Stimulated activated CD4-positive, alpha-beta T cell treated with anti-CD3 and anti-CD28 coated beads, Interleukin-1b, Interleukin-23, amount 100 ng/mL, for 24 hours (primary cell): ENCODE data around the gene HSP90AB1.

Source experiments
- DNase-seq, 4 experiments: peaks; one replicate each; pipeline ENCODE4 v3.0.0-alpha.2; 2020; ENCODE audit warnings: low read depth in 4 of 4, low spot score in 1 of 4

HSP90AB1 gene

GRCh38 chr6:44246663-44247337, at the start of gene HSP90AB1:
TSS of gene HSP90AB1 (plus strand) at chr6:44247101. CDS start at chr6:44248630, 1,529 bp downstream.
- peak; percentile 85 to 95 (median 90) for DNase-seq

DNA sequence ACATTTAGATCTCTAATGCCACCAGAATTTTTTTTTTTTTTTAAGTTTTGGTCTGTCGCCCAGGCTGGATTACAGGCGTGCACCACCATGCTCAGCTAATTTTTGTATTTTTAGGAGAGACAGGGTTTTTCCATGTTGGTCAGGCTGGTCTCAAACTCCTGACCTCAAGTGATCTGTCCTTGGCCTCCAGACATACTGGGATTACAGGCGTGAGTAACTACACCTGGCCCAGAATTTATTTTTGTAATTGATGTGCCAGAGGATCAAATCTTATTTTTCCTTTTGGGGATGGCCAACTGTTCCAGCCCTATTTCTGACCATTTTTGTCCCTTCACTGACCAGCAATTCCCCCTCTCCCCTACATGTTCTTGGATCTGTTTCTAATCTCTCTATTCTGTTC, 48.2 kb upstream of the HSP90AB1 start:
- DNase-seq, result no peak

DNA sequence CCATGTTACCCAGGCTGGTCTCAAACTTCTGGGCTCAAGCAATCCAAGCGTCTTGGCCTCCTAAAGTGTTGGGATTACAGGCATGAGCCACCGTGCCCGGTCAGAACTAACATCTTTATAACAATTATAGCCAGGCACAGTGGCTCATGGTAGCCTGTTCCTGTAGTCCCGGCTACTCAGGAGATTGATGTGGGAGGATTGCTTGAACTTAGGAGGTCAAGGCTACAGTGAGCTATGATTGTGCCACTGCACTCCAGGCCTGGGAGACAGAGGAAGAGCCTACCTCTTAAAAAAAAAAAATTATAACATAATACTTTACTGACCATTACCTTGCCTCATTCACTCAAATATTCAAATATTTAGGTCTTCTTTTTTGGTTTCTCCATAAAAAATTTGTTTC, 47.0 kb upstream of the HSP90AB1 start:
- no peak for DNase-seq

GRCh38 chr6:44201200-44201599, 45.7 kb upstream of the HSP90AB1 start:
- no peak for DNase-seq

GRCh38 chr6:44201638-44202303, 45.1 kb upstream of the HSP90AB1 start:
- no peak for DNase-seq

- DNase-seq, result no peak
Measured at GRCh38 chr6:44202332-44202971, 44.4 kb upstream of the HSP90AB1 start.

DNA sequence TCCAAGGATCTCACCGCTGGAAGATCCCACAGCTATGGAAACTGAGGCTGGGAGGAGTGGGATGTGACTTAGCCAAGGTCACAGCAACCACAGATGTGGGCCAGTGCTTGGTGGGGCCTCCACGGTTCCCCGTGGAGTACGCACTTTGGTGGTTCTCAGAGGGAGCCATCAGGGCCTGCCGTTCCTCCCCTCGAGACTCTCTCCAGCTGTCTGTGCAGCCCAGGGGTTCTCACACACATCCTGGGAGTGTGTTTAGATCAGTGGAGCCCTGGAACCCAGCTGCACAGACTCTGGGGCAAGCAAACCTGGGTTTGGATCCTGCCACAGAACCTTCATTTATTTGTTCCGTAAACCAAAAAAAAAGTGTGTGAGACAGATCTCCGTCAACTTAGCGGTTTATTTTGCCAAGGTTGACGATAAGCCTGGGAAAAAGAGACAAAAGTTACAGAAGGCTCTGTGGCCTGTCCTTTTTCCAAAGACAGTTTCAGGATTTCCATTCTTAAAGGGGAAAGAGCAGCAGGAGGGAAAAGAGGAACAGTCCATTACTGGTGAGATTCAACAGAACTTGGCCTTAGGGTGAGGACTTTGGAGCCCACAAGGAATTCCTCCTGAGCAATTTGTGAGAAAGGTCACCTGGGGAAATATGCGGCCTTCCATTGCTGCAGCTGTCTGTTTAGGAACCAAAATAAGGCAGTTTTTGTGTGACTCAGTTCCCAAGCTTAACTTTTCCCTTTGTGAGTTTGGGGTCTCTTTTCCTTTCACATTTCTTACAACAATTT, 43.7 kb upstream of the HSP90AB1 start:
- DNase-seq, result no peak

DNA sequence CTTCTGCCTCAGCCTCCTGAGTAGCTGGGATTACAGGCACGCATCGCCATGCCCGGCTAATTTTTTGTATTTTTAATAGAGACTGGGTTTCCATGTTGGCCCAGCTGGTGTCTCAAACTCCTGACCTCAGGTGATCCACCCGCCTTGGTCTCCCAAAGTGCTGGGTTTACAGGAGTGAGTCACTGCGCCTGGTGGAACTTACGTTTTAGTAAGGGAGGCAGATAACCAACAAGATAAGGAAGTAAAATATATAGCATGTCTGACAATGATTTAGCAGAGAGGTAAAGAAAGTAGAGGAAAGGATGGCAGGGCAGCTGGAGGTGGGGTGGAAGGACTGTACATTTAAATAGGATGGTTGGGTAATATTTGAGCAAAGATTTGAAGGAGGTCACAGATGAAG, 42.9 kb upstream of the HSP90AB1 start:
- no peak for DNase-seq

DNA sequence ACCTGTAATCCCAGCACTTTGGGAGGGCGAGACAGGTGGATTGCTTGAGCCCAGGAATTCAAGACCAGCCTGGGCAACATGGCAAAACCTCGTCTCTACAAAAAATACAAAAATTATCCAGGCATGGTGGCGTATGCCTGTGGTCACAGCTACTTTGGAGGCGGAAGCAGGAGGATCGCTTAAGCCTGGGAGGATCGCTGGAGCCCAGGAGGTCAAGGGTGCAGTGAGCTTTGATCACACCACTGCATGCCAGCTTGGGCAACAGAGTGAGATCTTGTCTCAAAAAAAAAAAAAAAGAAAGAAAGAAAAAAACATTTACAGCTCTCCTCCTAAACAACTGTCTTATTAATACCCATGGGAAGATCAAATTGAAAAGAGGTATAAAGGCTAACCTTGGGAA, 38.9 kb upstream of the HSP90AB1 start:
- no peak for DNase-seq

DNA sequence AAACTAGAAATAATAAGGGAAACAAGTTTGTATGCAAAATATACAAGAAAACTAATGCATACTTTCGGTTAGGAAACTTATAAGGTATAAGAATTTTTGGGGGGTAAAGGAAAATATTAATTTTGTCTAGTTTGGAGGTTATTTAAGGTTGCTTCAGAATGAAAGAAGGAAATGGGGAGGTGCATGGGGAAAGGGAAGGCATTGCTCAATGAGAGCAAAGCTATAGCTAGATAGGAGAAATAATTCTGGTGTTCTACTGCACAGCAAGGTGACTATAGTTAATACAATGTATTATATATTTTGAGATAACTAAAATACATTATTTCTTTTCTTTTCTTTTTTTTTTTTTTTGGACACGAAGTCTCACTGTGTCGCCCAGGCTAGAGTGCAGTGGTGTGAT, 35.6 kb upstream of the HSP90AB1 start:
- no peak for DNase-seq

- no peak for DNase-seq
Measured at GRCh38 chr6:44214307-44214706, 32.6 kb upstream of the HSP90AB1 start.

DNA sequence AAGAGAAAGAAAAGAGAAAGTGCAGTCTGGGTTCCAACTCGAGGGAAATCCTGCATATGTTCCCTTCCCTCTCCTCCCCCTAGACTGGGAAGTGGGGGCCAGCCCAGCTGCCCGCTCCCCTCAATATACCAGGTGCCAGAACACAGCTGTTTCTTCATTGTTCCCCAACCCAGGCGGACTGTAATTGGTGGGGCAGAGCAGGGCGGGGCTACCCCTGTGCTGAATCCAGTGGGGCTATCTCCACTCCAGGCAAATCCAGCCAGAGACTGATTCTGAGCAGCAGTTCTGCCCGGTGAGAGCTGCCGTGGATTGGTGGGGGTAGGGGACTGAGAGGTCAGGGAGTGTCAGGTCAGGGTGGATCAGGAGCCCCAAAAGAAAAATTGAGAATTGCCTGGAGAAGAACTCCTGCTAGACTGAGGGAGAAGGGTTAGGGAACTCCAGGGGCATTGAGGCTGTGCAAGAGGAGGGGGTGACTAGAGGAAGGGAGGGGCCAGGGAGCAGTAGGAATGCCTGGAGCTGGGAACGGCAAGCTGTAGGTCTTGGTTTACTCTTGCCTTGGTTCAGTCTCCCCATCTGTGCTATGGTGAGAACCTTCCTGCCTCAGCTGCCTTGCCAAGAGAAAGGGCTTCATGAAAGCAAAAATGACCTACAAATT, 30.1 kb upstream of the HSP90AB1 start, which contains the start of gene MYMX:
TSS of gene MYMX (plus strand) at position 250 of the 655 bp plus-strand sequence. CDS start 546 bp downstream, outside the sequence.
- DNase-seq, result no peak

GRCh38 chr6:44217332-44218143, 29.4 kb upstream of the HSP90AB1 start:
- no peak for DNase-seq

DNA sequence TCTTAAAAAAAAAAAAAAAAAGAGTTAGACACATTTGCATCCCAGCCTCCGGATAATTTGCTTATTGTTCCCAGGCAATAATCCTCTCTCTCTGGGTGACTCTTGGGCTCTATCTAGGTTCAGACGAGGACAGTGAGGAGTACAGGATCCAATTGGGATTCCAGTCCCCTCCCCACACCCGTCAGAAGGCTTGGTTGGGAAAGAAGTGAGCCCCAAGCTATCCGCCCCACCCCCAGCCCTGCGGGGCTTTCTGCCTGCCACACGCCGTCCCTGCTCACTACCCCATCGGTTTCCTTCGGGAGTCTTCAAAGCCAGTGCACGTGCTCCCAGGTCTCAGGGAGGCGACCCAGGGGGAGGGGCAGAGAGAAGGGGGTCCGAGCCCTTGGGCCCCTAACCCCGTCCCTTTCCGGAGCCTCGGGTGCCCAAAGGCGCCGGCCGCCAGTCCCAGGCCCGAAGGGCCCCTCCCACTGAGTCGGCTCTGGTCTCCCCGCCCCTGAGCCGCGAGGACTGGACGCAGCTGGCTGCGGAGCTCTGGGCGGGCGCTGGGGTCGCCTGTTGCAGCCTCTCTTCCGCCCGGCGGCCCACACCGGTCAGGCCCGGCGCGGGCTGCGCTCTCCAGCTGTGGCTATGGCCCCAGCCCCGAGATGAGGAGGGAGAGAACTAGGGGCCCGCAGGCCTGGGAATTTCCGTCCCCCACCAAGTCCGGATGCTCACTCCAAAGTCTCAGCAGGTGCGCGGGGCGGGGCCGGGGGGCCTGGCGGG, 27.7 kb upstream of the HSP90AB1 start:
- DNase-seq, result no peak

DNA sequence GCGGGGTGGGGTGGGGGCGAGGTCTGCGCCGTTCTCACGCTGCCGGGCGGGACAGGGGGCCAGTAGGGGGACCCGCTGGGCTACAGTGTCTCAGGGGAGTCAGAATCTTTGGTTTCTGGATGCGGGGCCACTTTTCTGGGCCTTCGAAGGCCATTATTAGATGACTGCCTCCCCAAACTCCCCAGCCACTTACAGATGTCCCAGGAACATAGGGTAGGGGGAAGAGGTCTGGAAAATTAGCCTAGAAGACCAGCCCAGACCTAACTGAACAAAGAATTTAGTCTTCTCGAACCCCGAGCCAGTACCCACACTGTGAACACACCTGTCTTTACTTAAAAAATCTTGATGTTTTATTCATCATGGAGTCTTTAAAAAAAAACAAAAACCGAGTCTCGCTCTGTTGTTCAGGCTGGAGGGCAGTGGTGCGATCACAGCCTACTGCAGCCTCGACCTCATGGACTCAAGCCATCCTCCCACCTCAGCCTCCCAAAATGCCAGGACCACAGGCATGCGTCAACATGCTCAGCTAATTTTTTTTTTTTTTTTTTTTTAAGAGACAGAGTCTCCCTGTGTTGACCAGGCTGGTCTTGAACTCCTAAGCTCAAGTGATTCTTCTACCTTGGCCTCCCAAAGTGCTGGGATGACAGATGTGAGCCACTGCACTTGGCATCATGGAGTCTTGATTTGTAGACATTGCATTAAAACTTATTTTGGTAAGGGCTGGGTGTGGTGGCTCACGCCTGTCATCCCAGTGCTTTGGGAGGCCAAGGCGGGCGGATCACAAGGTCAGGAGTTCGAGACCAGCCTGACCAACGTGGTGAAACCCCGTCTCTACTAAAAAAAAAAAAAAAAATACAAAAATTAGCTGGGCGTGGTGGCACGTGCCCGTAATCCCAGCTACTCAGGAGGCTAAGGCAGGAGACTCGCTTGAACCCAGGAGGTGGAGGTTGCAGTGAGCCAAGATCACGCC, 26.8 kb upstream of the HSP90AB1 start:
- no peak for DNase-seq

- DNase-seq, result no peak
Measured at GRCh38 chr6:44220913-44221290, 26.0 kb upstream of the HSP90AB1 start.

- peak in 2 of 4 experiments; percentile 39 to 64 for DNase-seq
Measured at GRCh38 chr6:44221291-44221960, 25.5 kb upstream of the HSP90AB1 start.

- no peak for DNase-seq
Measured at GRCh38 chr6:44221961-44222335, 25.0 kb upstream of the HSP90AB1 start.
